Posterior vena cava (tissue), 2 donors: Measurements from ENCODE around the gene ILF2. TPM values are rescaled to one million over a fixed set of nuclear protein-coding genes. Genes with fewer than 3 reads are reported as not detected.
"Not testable (repeated sequence)": the region's sequence is repeated elsewhere in the genome, so short reads cannot be mapped to it uniquely, and the experiment has no call there.

ENCODE experiments used
- DNase-seq: peaks from one replicate; pipeline ENCODE4 v3.0.0-alpha.2; 2020; ENCODE audit warnings: low spot score
- intact Hi-C, 2 donors: fragments of 100-400 bp; cut with DNase I; formaldehyde crosslinking; loops; one replicate each; pipeline versions ENCODE4 v1.14.1 to v1.14.2; 2022 to 2023
- total RNA-seq, 2 donors: library from RNA; stranded (reverse); fragmentation: NEBNext Ultra II Directional; extraction: Animal tissue kit (Norgen Biotek cat#: 25700); gene quantifications; one replicate each; pipeline ENCODE4 v1.2.1, GENCODE V29; 2021
- donor health status: DM: yes; HTN: yes; CAD: no.
- donor health status: DM: yes; HTN: yes; CAD: no.

Gene ILF2
- total RNA-seq, 2 donors from 2014 or later, result 66.9 to 82.3 TPM

DNA sequence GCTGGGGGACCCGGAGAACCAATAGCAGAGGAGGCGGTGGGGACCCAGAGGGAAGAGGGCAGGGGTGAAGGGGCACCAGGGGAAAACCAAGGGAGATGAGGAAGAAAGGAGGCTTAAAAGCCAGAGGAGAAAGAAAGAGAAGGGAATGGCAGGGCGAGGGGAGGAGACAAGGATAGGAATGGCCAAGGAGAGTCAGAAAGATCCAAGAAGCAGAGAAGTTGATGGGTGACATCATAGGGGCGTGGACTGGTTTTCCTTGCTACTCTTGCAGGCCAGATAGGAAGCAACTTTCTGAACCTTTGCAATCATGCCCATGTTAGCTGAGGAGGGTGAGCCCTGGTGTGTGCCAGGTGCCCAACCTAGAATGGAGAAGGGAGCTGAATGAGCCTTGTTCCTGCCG lies 13.1 kb upstream of the ILF2 start:
- DNase-seq, result peak; percentile 40
- intact Hi-C loops, result loop anchor here (5.0 to 10.0 kb wide), 2 partner anchors 298 to 301 kb away; partner anchors contain the start of gene RAB13 (in 1 of the 2)

DNA sequence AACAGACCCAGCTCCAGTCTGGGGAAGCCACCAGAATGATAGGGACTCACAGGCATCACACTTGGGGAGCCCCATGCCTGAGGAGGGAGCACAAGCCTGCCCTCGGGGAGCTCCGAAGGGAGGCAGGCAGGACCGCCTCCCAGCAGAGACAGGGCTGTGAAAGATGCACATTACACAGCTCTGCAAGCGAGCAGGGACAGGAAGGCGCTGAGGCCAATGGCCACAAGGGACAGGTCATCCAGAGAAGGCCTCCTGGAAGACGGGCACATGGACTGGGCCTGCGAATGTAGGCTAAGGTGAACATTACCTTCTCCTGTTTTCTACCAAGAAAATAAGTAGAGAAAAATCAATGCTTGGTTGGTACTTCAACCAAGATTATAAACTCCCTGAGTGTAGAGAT lies 11.9 kb upstream of the ILF2 start:
- peak; percentile 58 for DNase-seq
- intact Hi-C loops, result loop anchor here (5.0 to 10.0 kb wide), 2 partner anchors 300 to 302 kb away; partner anchors contain the start of gene RAB13 (in 1 of the 2)

DNA sequence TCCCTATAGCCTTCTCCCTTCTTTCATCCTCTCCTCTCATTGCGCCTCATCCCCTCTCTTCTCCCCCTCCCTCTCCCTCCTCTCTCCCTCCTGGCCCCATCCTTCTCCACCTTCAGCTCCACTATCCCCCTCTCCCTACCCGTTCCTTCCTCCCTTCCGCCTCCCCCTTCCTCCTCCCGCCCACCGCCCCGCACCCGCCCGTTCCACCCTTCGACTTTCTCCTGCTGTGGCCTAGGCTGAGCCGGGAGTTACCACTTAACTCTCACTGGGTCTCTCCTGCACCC lies 9.3 kb upstream of the ILF2 start:
- no peak for DNase-seq
- intact Hi-C loops, result loop anchor here (5.0 to 10.0 kb wide), 2 partner anchors 302 to 305 kb away; partner anchors contain the start of gene RAB13 (in 1 of the 2)

DNA sequence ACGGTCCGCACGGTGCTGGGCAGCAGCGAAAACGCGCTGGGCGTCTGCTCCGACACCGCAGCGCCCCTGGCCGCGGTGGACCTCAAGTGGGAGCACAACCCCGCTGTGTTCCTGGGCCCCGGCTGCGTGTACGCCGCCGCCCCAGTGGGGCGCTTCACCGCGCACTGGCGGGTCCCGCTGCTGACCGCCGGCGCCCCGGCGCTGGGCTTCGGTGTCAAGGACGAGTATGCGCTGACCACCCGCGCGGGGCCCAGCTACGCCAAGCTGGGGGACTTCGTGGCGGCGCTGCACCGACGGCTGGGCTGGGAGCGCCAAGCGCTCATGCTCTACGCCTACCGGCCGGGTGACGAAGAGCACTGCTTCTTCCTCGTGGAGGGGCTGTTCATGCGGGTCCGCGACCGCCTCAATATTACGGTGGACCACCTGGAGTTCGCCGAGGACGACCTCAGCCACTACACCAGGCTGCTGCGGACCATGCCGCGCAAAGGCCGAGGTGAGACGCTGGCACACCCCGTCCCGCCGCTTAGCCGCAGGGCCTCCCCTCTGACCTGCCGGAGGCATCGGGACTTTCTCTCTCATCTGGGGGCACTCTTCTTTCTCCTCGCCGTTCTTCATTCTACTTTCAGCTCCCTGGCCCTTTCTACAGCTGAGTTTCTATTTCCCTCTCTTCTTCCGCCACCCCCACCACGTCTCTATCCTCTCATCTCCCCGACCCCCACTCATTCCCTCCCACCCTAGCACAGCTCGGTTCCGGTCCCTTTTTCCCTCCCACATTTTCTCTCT lies 8.7 kb upstream of the ILF2 start:
- no peak for DNase-seq
- intact Hi-C loops, result loop anchor here (2.0 to 10.0 kb wide), 4 partner anchors 88 to 305 kb away; partner anchors contain the start of gene RAB13 (in 1 of the 2)

DNA sequence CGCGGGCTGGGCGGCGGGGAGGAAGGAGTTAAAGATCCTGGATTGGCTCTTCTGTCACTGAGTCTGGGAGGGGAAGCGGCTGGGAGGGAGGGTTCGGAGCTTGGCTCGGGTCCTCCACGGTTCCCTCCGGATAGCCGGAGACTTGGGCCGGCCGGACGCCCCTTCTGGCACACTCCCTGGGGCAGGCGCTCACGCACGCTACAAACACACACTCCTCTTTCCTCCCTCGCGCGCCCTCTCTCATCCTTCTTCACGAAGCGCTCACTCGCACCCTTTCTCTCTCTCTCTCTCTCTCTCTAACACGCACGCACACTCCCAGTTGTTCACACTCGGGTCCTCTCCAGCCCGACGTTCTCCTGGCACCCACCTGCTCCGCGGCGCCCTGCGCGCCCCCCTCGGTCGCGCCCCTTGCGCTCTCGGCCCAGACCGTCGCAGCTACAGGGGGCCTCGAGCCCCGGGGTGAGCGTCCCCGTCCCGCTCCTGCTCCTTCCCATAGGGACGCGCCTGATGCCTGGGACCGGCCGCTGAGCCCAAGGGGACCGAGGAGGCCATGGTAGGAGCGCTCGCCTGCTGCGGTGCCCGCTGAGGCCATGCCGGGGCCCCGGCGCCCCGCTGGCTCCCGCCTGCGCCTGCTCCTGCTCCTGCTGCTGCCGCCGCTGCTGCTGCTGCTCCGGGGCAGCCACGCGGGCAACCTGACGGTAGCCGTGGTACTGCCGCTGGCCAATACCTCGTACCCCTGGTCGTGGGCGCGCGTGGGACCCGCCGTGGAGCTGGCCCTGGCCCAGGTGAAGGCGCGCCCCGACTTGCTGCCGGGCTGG lies 7.9 kb upstream of the ILF2 start, which contains the start of gene NPR1:
NPR1 (plus strand) TSS at position 170 of the 818 bp plus-strand sequence; CDS start at position 591, 421 bp downstream.
- DNase-seq, result peak; percentile 96
- intact Hi-C loops, result loop anchor here (2.0 to 5.0 kb wide), 2 partner anchors 89 to 94 kb away; no protein-coding TSS in a partner anchor

DNA sequence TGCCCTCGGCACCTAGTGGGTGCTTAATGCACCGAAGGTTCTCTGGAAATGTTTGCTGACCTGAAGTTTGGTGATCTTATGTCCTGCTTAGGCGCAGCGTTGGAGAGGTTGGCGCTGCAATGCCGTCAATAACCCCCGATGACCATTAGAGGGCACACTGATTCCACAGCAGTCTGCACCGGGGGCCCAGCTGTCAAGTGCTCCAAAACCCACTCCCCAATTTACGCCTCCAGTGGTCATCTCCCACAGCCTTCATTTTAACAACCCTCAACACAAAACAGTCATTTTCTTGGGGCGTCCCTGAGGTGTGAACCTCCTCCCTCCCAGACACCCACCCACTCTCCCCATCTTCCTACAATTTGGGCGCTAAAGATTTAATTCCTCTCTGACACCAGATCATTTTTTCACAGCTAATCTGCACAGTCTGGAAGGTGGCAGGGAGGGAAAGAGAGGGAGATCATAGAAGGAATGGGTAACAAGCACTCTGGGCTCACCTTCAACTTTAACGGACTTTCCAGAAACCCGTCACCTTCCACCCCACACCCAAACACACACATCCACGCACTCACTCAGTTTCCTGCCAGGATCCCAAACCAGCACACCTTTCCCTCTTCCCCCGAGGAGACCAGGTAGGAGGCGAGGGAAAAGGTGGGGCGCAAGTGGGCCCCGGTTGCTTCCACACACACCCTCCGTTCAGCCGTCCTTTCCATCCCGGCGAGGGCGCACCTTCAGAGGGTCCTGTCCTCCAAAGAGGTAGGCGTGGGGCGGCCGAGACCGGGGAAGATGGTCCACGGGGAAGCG lies 7.1 kb upstream of the ILF2 start:
- intact Hi-C loops, result loop anchor here (2.0 to 5.0 kb wide), 3 partner anchors 71 to 95 kb away; no protein-coding TSS in a partner anchor

DNA sequence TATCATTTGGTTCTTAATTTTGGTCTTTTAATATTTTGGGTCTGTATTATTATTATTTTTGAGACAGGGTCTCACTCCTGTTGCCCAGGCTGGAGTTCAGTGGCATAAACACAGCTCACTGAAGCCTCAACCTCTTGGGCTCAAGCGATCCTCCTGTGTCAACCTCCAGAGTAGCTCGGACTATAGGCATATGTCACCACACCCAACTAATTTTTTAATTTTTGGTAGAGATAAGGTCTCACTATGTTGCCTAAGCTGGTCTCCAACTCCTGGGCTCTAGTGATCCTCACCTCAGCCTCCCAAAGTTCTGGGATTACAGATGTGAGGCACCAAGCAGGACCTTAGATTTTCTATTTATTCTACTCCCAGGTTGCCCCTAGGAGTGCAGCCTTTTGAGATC lies 2.7 kb upstream of the ILF2 start:
- intact Hi-C loops, result no loop called here
- peak; percentile 5 for DNase-seq

More for the DNA sequence above, 7.1 kb upstream of the ILF2 start:
- DNase-seq, result no peak

DNA sequence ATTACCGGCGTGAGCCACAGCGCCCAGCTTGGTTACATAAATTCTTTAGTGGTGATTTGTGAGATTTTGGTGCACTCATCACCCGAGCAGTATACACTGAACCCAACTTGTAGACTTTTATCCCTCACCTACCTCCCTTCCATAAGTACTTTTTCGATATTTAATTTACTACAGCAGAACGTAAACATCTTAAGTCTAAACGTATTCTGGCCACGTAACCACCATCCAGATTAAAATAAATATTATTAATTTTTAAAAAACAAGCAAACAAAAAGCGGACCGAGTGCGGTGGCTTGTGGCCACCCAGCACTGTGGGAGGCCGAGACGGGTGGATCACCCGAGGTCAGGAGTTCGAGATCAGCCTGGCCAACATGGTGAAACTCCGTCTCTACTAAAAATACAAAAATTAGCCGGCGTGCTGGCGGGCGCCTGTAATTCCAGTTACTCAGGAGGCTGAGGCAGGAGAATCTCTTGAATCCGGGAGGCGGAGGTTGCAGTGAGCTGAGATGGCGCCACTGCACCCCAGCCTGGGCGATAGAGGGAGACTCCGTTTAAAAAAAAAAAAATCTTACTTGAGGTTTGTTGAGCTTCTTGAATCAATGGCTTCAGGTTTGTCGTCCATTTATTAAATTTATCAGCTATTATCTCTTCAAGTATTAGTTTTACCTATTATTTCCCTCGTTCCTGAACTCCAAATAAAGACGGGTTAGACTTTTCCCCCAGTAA lies 998 bp upstream of the ILF2 start:
- DNase-seq, intact Hi-C loops: not testable (repeated sequence)

DNA sequence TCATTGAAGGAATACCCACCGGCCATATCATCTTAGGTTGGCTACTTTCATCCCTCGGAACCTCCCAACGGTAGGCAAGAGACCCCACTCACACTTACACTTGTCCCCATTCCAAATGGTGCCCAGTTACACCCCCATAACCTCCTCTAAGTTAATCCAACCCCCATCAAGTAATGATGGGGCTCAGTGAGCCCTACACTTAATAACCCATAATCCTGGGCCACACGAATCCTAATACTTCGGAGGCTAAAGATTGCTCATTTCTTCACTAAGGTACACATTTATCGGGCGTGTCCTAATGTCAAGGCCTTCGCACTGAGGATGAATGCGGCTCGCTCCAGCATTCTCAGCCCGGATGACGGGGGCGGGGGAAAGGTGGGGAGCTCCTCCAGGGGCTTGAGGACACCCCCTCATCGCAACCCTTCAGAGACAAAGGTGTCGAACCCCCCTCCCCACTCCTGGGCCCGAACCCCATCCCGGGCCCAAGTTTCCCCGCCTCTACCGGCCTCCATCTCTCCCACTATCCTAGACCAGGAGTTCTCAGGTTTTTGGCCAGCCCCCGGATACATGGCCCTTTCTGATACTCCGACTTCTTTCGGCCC lies 435 bp downstream of the ILF2 start:
- DNase-seq, result no peak
- intact Hi-C loops, result no loop called here

DNA sequence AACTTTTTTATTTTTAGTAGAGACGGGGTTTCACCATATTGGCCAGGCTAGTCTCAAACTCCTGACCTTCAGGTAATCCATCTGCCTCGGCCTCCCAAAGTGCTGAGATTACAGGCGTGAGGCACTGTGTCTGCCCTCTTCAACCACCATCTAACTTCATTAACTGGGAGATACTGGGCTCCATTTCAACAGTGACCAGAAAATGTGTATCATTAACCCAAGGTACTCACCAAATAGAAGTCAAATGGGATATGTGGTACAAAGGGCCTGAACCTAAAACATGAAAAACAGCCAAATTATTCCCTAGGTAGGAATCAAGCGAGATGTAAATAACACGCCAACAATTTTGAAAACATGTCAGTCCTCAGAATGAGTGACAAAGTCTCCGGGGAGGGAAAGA lies 1.2 kb downstream of the ILF2 start:
- intact Hi-C loops, result loop anchor here in 1 of 2 donors (10.0 kb wide), 1 partner anchor 155 kb away; no protein-coding TSS in a partner anchor
- no peak for DNase-seq

DNA sequence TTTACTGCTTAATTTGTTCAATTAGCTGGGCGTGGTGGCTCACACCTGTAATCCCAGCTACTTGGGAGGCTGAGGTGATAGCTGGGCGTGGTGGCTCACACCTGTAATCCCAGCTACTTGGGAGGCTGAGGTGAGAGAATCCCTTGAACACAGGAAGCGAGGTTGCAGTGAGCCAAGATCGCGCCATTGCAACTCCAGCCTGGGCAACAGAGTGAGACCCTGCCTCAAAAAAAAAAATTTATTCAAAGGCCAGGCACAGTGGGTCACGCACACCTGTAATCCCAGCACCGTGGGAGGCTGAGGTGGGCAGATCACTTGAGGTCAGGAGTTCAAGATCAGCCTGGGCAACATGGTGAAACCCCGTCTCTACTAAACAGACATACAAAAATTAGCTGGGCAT lies 2.1 kb downstream of the ILF2 start:
- peak; percentile 38 for DNase-seq
- intact Hi-C loops, result loop anchor here in 1 of 2 donors (10.0 kb wide), 1 partner anchor 154 kb away; no protein-coding TSS in a partner anchor

DNA sequence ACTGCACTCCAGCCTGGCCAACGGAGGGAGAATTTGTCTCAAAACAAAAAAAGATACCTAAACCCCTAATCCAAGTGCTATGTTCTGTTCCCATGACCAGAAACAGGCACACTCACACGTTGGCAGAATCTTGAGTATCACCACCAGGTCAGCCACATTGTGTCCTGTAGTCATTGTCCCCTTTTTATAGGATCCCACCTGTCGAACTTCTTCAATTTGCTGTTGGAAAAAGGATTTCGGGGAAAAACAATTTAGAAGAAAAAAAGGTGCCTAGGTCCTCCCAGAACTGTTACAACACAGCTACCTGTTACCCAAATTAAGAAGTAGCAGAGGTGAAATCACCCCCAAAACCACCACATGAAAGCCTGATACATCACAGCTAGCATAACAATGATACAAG lies 3.4 kb downstream of the ILF2 start:
- intact Hi-C loops, result loop anchor here in 1 of 2 donors (10.0 kb wide), 1 partner anchor 153 kb away; no protein-coding TSS in a partner anchor
- DNase-seq, result no peak

DNA sequence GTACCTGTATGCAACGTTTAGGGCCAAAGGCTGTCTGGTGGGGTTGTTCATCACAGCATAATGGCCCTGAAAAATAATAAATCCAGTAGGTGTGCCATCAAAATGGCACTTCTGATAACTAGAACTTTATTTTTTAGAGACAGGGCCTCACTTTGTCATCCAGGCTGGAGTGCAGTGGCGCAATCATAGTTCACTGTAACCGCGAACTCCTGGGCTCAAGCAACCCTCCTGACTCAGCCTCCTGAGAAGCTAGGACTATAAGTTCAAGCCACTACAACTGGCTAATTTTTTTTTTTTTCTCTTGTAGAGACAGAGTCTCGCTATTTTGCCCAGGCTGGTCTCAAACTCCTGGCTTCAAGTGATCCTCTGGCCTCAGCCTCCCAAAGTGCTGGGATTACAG lies 7.6 kb downstream of the ILF2 start:
- intact Hi-C loops, result loop anchor here in 1 of 2 donors (10.0 kb wide), 1 partner anchor 148 kb away; no protein-coding TSS in a partner anchor
- no peak for DNase-seq

DNA sequence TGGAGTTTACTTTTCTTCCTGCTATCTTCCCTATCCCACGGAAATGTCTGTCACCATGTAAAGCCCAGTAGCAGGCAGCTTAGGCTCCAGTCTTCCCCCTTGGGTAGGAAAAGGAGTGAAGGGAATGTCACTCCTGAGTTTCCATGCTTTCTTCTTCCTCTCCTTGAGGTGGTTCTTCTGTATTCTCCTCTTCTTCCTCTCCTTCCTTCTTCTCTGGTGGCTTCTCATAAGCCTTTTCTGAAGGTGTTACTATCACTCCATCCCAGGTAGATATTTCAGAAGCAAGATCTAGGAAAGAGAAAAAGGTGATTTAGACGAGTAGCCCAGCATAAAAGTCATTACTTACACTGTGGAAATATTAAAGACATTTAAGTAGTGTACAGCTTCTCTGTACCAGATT lies 8.5 kb downstream of the ILF2 start:
- intact Hi-C loops, result loop anchor here in 1 of 2 donors (10.0 kb wide), 1 partner anchor 147 kb away; no protein-coding TSS in a partner anchor
- DNase-seq, result no peak

DNA sequence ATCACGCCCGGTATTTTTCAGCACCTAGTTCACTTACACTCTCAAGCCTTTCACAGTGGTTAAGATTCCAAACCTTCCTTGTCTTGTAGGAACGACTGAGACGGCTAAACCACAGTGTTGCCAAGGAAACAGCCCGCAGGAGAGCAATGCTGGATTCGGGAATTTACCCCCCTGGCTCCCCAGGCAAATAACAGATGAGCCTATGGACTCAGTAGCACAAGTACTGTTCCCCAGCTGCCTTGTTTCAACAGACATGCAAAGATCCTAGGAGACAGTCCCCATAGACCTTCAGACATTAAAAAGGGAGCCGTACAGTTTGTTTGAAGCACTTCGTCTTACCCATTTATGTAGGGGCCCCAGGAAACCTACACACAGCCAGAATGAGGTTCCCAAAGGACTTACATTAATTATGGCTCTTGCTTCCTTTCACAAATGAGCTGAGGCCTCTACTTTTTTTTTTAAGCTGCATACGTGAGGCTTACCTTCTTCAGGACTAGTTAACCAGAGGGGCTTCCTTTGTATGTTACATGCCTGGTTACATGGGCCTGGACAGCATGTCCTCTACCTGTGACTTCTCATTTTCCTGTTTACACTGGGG lies 9.6 kb downstream of the ILF2 start:
- DNase-seq, result no peak
- intact Hi-C loops, result loop anchor here in 1 of 2 donors (10.0 kb wide), 1 partner anchor 146 kb away; no protein-coding TSS in a partner anchor

DNA sequence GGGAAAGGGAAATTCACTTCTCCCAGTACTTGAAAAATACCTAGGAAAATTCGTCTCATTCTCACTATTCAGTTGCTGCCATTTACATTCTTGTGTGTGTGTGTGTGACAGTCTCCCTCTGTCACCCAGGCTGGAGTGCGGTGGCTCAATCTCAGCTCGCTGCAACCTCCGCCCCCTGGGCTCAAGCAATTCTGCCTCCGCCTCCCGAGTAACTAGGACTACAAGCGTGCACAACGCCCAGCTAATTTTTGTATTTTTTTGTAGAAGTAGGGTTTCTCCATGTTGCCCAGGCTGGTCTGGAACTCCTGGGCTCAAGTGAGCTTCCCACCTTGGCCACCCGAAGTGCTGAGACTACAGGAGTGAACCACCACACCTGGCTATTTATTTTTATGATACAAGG lies 11.1 kb downstream of the ILF2 start:
- intact Hi-C loops, result loop anchor here in 1 of 2 donors (10.0 kb wide), 1 partner anchor 145 kb away; no protein-coding TSS in a partner anchor
- DNase-seq, result no peak

DNA sequence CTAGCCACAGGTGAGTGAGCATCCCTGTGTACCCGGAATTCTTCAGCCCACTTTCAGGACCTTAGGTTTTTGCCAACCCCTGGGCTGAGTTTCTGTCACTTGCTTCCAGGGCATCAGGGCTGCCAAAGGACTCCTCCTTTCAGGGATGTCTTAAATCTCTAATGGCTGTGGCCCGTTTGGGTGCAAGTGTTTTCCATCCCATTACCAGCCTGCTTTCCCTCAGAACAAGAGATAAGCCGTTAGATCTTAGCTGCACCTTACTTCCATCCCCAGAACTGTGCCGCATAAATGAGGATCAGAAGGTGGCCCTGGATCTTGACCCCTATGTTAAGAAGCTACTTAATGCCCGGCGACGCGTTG lies 11.6 kb downstream of the ILF2 start:
- intact Hi-C loops, result no loop called here
- no peak for DNase-seq
